GM23338 (cell line): ENCODE results near the gene HOXA10. TPM values are rescaled to one million over a fixed set of nuclear protein-coding genes. Genes with fewer than 3 reads are reported as not detected.

ENCODE experiments used
- CTCF ChIP-seq, 2 experiments: fragments of 200-600 bp in 1 of 2; sonication (generic) in 1 of 2; conservative IDR thresholded peaks; 2 replicates each; pipeline versions ENCODE4 v1.5.1 to v1.6.1; 2016 to 2017; ENCODE audit warnings: antibody characterized with exemption in 2 of 2, low read depth in 2 of 2, mild to moderate bottlenecking in 2 of 2, moderate library complexity in 1 of 2
- EZH2phosphoT487 ChIP-seq: fragments of 200-600 bp; sonication (generic); IDR thresholded peaks from one replicate; pipeline ENCODE4 v1.8.1; 2018; ENCODE audit warnings: antibody characterized with exemption; ENCODE audit not compliant: unreplicated experiment
- NANOG ChIP-seq: IDR thresholded peaks from 2 replicates; pipeline ENCODE4 v1.6.1; 2016; ENCODE audit warnings: antibody characterized with exemption, borderline replicate concordance
- POLR2AphosphoS5 ChIP-seq: IDR thresholded peaks from 2 replicates; pipeline ENCODE4 v1.6.1; 2016; ENCODE audit warnings: antibody characterized with exemption, low read depth
- ZNF462 ChIP-seq: fragments of 250-450 bp; sonication (Bioruptor Pico); IDR thresholded peaks from 2 replicates; pipeline ENCODE4 v1.5.0; 2020; ENCODE audit warnings: mild to moderate bottlenecking, moderate library complexity
- polyA plus RNA-seq: library from polyadenylated mRNA; unstranded; fragments of >200 nt; fragmentation: Nextera tagmentation; extraction: Ambion mirVana; gene quantifications from 2 replicates; pipeline ENCODE4 v1.2.1, GENCODE V29; 2016
- total RNA-seq: library from RNA; depleted of rRNA; stranded (reverse); fragments of >200 nt; shearing (Covaris generic); gene quantifications from 2 replicates; pipeline ENCODE4 v1.2.3, GENCODE V29; 2014

Gene HOXA10
- total and polyA plus RNA-seq, 2 experiments from 2014 or later = not detected

- TF ChIP-seq ZNF462 (no peak), POLR2AphosphoS5 (no peak), CTCF (conservative IDR thresholded peaks at IDR 0.05; ENCODE audit: low read depth in 2 of 2) (no peak), NANOG (no peak), EZH2phosphoT487 (peak; percentile 5)
Measured at GRCh38 chr7:27159266-27160144, 14.6 kb downstream of the HOXA10 start (continued).
